NCI-H748 (cell line): ENCODE results near the gene PROCA1.
"Not testable (repeated sequence)": the region's sequence is repeated elsewhere in the genome, so short reads cannot be mapped to it uniquely, and the experiment has no call there.

Experiments
- DNase-seq: peaks from one replicate; lab custom pipeline; 2025; ENCODE audit not compliant: unreplicated experiment; lab: John Stamatoyannopoulos, UW

Gene PROCA1

GRCh38 chr17:28744104-28744971, 32.6 kb upstream of the PROCA1 start:
- peak; percentile 62 for DNase-seq

- DNase-seq = peak; percentile 94
Observed at GRCh38 chr17:28743243-28744103, 31.8 kb upstream of the PROCA1 start, which contains the start of gene TRAF4. TSS of gene TRAF4 (plus strand) at chr17:28744011. CDS start at chr17:28744113, 102 bp downstream.

- peak; percentile 56 for DNase-seq
Observed at GRCh38 chr17:28741358-28742349, 30.0 kb upstream of the PROCA1 start.

- no peak for DNase-seq
Observed at GRCh38 chr17:28740406-28741357, 29.0 kb upstream of the PROCA1 start.

- DNase-seq = no peak
Observed at GRCh38 chr17:28738680-28739384, 27.1 kb upstream of the PROCA1 start.

GRCh38 chr17:28737770-28738679, 26.3 kb upstream of the PROCA1 start:
- DNase-seq = no peak

GRCh38 chr17:28737316-28737715, 25.6 kb upstream of the PROCA1 start:
- no peak for DNase-seq

GRCh38 chr17:28735913-28736769, 24.5 kb upstream of the PROCA1 start:
- not testable (repeated sequence) for DNase-seq

GRCh38 chr17:28735242-28735722, 23.6 kb upstream of the PROCA1 start:
- DNase-seq = no peak

- no peak for DNase-seq
Observed at GRCh38 chr17:28734712-28735241, 23.1 kb upstream of the PROCA1 start.

- no peak for DNase-seq
Observed at GRCh38 chr17:28733346-28733745, 21.7 kb upstream of the PROCA1 start.

- DNase-seq = no peak
Observed at GRCh38 chr17:28729950-28730330, 18.3 kb upstream of the PROCA1 start.

GRCh38 chr17:28728364-28729200, 16.9 kb upstream of the PROCA1 start, which contains the start of gene NEK8:
TSS of gene NEK8 (plus strand) at chr17:28728788. CDS start at chr17:28728814, 26 bp downstream.
- DNase-seq = peak; percentile 94

GRCh38 chr17:28726627-28727491, 15.2 kb upstream of the PROCA1 start:
- peak; percentile 99 for DNase-seq
